Transverse colon (tissue), 4 donors: ENCODE results near the gene SYPL1.

Experiments used
- CTCF ChIP-seq, 5 experiments: fragments of 200-600 bp in 3 of 5; fragments of 450-650 bp in 2 of 5; sonication (generic) in 3 of 5; IDR thresholded peaks; 1 replicate in 2 of 5; 2 replicates in 3 of 5; pipeline ENCODE4 v1.5.1; 2016 to 2017; ENCODE audit warnings: antibody characterized with exemption in 5 of 5, inconsistent platforms in 3 of 5, mild to moderate bottlenecking in 2 of 5, moderate library complexity in 1 of 5
- EP300 ChIP-seq: sonication (generic); formaldehyde crosslinking; IDR thresholded peaks from one replicate; pipeline ENCODE4 v1.6.1; 2017; ENCODE audit warnings: antibody characterized with exemption, low read depth
- POLR2A ChIP-seq: fragments of 450-650 bp; IDR thresholded peaks from one replicate; pipeline ENCODE4 v1.6.1; 2016; ENCODE audit warnings: antibody characterized with exemption, mild to moderate bottlenecking, moderate library complexity
- POLR2AphosphoS5 ChIP-seq, 3 donors: sonication (generic); formaldehyde crosslinking; IDR thresholded peaks; one replicate each; pipeline ENCODE4 v1.6.1; 2016; ENCODE audit warnings: antibody characterized with exemption in 3 of 3

GRCh38 chr7:106110885-106111654 lies 1.0 kb downstream of the SYPL1 start:
- no peak for TF ChIP-seq POLR2AphosphoS5 (IDR thresholded peaks at IDR 0.05)
- TF ChIP-seq CTCF (IDR thresholded peaks at IDR 0.05), result no peak
- TF ChIP-seq POLR2A, result no peak
- TF ChIP-seq EP300, result no peak
